ENCODE measurements around the gene TBC1D8B.
"Not testable (repeated sequence)": the region's sequence is repeated elsewhere in the genome, so short reads cannot be mapped to it uniquely, and the experiment has no call there.

TBC1D8B gene

GRCh38 chrX:106802388-106803275 is at the start of gene TBC1D8B:
TSS of gene TBC1D8B (plus strand) at chrX:106802673. CDS start at chrX:106802854, 181 bp downstream.
- no peak for DNase-seq (ENCODE audit: extremely low read depth in 1 of 2, low read depth in 1 of 2)

GRCh38 chrX:106769288-106769687 is 33.2 kb upstream of the TBC1D8B start:
- not testable (repeated sequence) for DNase-seq (ENCODE audit: extremely low read depth in 1 of 2, low read depth in 1 of 2)

- DNase-seq (ENCODE audit: extremely low read depth in 1 of 2, low read depth in 1 of 2) = no peak
Observed at GRCh38 chrX:106774981-106775380, 27.5 kb upstream of the TBC1D8B start.

- no peak for DNase-seq (ENCODE audit: extremely low read depth in 1 of 2, low read depth in 1 of 2)
Observed at GRCh38 chrX:106780264-106780663, 22.2 kb upstream of the TBC1D8B start.

GRCh38 chrX:106780664-106781377 is 21.7 kb upstream of the TBC1D8B start:
- DNase-seq (ENCODE audit: extremely low read depth in 1 of 2, low read depth in 1 of 2) = no peak

DNA sequence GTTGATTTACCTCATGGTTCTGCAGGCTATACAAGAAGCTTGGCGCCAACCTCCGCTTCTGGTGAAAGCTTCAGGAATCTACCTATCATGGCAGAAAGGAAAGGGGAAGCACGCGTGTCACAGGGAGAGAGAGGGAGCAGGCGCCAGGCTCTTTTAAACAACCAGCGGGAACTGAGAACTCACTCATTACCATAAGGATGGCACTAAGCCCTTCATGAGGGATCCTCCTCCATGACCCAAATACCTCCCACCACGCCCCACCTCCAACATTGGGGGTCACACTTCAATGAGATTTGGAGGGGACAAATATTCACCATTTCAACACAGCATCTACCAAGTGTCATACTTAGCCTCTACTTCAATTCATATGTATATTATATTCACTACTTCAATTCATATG is 18.8 kb upstream of the TBC1D8B start:
- DNase-seq (ENCODE audit: extremely low read depth in 1 of 2, low read depth in 1 of 2) = no peak

DNA sequence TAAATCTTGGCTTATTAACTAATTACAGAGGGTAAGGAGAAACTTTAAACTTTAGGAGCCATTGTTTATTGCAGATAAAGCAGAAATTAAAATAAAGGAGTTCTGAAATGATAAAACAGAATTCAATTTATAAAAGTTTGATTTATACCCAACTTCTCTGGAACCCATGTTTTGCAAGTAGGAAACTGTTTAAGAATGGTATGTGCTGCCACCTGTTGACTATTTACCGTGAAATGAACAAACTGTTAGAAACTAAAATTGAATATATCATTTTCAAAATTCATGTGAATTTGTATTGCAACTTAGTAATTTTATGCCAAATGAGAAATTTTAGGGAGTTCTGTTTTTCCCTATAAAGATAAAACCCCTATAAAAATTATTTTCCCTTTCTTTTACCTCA is 11.0 kb upstream of the TBC1D8B start:
- no peak for DNase-seq (ENCODE audit: extremely low read depth in 1 of 2, low read depth in 1 of 2)

GRCh38 chrX:106802063-106802387 is 448 bp upstream of the TBC1D8B start:
- no peak for DNase-seq (ENCODE audit: extremely low read depth in 1 of 2, low read depth in 1 of 2)

GRCh38 chrX:106811131-106811910 is 8.8 kb downstream of the TBC1D8B start:
- DNase-seq (ENCODE audit: extremely low read depth in 1 of 2, low read depth in 1 of 2) = no peak

DNA sequence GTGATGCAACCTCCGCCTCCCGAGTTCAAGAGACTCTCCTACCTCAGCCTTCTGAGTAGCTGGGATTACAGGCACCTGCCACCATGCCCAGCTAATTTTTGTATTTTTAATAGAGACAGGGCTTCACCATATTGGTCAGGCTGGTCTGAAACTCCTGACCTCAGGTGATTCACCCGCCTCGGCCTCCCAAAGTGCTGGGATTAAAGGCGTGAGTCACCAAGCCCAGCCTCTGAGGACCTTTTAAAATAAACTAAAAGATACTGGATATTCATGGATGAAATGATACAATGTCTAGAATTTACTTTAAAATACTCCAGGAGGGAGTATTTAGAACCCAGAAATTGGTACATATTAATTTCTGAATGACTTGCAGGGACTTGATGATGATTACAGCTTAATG is 10.5 kb downstream of the TBC1D8B start:
- not testable (repeated sequence) for DNase-seq (ENCODE audit: extremely low read depth in 1 of 2, low read depth in 1 of 2)

DNA sequence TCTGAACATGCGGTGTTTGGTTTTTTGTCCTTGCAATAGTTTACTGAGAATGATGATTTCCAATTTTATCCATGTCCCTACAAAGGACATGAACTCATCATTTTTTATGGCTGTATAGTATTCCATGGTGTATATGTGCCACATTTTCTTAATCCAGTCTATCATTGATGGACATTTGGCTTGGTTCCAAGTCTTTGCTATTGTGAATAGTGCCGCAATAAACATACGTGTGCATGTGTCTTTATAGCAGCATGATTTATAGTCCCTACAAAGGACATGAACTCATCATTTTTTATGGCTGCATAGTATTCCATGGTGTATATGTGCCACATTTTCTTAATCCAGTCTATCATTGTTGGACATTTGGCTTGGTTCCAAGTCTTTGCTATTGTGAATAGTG is 11.6 kb downstream of the TBC1D8B start:
- DNase-seq (ENCODE audit: extremely low read depth in 1 of 2, low read depth in 1 of 2) = not testable (repeated sequence)

- no peak for DNase-seq (ENCODE audit: extremely low read depth in 1 of 2, low read depth in 1 of 2)
Observed at GRCh38 chrX:106862972-106863688, 60.7 kb downstream of the TBC1D8B start.

DNA sequence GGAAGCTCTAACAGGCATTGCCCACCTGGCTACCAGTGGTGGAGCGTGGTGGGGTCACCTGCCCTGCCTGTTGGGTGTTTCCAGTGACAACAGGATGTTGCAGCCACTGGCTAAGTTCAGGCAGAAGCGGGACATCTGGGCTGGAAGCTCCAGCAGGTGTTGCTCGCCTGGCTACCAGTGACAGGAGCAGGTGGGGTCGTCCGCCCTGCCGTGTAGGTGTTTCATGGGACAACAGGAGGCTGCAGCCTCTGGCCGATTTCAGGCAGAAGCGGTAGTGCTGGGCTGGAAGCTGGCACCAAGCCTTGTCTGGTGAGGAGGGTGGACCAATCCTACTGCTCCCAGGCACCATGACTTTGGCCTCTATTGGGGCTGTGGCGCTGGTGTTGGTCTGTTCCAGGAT is 61.2 kb downstream of the TBC1D8B start:
- no peak for DNase-seq (ENCODE audit: extremely low read depth in 1 of 2, low read depth in 1 of 2)

GRCh38 chrX:106872796-106873195 is 70.3 kb downstream of the TBC1D8B start:
- not testable (repeated sequence) for DNase-seq (ENCODE audit: extremely low read depth in 1 of 2, low read depth in 1 of 2)

- no peak for DNase-seq (ENCODE audit: extremely low read depth in 1 of 2, low read depth in 1 of 2)
Observed at GRCh38 chrX:106874075-106874474, 71.6 kb downstream of the TBC1D8B start.

GRCh38 chrX:106875151-106875550 is 72.7 kb downstream of the TBC1D8B start:
- no peak for DNase-seq (ENCODE audit: extremely low read depth in 1 of 2, low read depth in 1 of 2)

GRCh38 chrX:106889468-106889867 is 87.0 kb downstream of the TBC1D8B start:
- DNase-seq (ENCODE audit: extremely low read depth in 1 of 2, low read depth in 1 of 2) = no peak

GRCh38 chrX:106891762-106892460 is 89.4 kb downstream of the TBC1D8B start:
- no peak for DNase-seq (ENCODE audit: extremely low read depth in 1 of 2, low read depth in 1 of 2)

DNA sequence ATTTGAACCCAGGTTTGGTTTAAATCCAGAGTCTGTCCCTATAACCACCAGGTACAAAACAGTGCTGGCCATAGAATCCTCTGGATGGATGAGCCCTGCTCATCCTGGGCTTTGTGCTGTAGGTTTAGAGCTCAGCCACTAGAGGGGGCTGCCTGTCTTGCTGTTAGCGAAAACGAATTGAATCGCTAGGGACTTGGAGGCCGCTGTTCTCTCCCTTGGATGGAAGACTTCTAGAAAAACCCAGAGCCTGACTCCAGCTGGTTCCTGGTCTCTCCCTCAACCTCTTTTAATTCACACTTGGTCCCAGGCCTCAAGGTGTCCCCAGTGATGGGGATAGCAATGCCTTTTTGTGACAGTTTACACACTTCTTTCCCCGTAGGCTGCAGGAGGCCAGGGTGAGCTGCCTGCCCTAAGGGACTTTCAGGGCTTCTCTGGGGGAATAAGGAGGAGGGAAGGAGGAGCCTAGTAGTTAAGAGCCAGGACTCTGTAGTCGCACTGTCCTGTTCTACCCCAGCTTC is 92.0 kb downstream of the TBC1D8B start:
- peak; percentile 14 to 15 for DNase-seq (ENCODE audit: extremely low read depth in 1 of 2, low read depth in 1 of 2)

DNA sequence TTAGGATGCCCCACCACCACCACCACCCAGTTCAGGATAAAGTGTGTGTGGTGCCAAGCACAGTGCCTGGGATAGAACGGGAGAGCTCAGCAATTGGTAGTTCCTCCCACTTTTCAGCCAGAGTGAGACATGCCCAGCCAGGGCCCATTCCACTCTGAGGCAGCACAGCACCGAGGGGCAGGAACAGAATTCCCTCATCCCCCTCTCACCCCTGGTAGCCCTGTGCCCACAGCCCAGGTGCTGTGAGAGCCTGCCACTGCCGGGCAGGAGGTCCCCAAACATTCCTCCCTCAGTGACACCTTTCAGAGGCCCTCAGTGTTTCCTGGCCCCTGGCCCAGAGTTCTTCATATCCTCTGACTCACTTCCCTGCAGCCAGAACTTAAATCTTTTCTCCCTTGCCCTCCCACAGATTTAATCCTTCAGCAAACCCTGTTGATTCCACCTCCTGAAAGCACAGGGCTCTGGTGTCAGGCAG is 92.5 kb downstream of the TBC1D8B start:
- DNase-seq (ENCODE audit: extremely low read depth in 1 of 2, low read depth in 1 of 2) = no peak

All from stimulated activated CD8-positive, alpha-beta memory T cell treated with anti-CD3 and anti-CD28 coated beads, Interleukin-7, amount 100 ng/mL, for 48 hours (primary cell).